PC-3 (cell line): Measurements from ENCODE around the gene SLC6A7. TPM values are rescaled to one million over a fixed set of nuclear protein-coding genes. Genes with fewer than 3 reads are reported as not detected.
A peak's percentile ranks its signal among the peaks of the same experiment; 100 is the strongest.

Experiments
- ATAC-seq: fragments of 200-7000 bp; cut with Tn5 transposase; 2 replicates; pipeline ENCODE4 v1.9.1; 2020; ENCODE audit warnings: mild to moderate bottlenecking, moderate library complexity
- BruUV-seq: library from RNA; stranded (reverse); fragments of 400-500 nt; replicated peaks from 2 replicates; lab custom pipeline; 2021; lab: Mats Ljungman, UMichigan
- CTCF ChIA-PET: fragments of 300-600 bp; sonication (Branson Sonifier 250); formaldehyde crosslinking; loops from one replicate; lab custom pipeline; 2022; ENCODE audit warnings: antibody characterized with exemption; lab: Charles Lee
- POLR2A ChIA-PET: fragments of 300-600 bp; sonication (Branson Sonifier 250); formaldehyde crosslinking; loops from one replicate; lab custom pipeline; 2022; ENCODE audit warnings: antibody characterized with exemption; ENCODE audit not compliant: unreplicated experiment; lab: Charles Lee
- DNase-seq: peaks from one replicate; pipeline ENCODE4 v3.0.0-alpha.2; 2015
- H2AFZ ChIP-seq: fragments of 300-600 bp; sonication (generic); 2 replicates; pipeline ENCODE4 v1.6.0; 2016; ENCODE audit warnings: antibody characterized with exemption, low read length
- H3F3A ChIP-seq: fragments of 300-600 bp; sonication (generic); one replicate; pipeline ENCODE4 v1.6.0; 2017; ENCODE audit warnings: antibody characterized with exemption, low read length, control low read depth, mild to moderate bottlenecking; ENCODE audit not compliant: unreplicated experiment
- H3K27ac ChIP-seq: fragments of 300-600 bp; sonication (generic); 2 replicates; pipeline ENCODE4 v1.5.1; 2016; ENCODE audit warnings: mild to moderate bottlenecking, low read length
- H3K27me3 ChIP-seq: fragments of 300-600 bp; sonication (generic); 2 replicates; pipeline ENCODE4 v1.6.1; 2016; ENCODE audit warnings: low read length, mixed read lengths
- H3K36me3 ChIP-seq: fragments of 300-600 bp; sonication (generic); 2 replicates; pipeline ENCODE4 v1.6.1; 2016; ENCODE audit warnings: low read depth, mixed run types, low read length, mixed read lengths
- H3K4me1 ChIP-seq: fragments of 300-600 bp; sonication (generic); 2 replicates; pipeline ENCODE4 v1.5.1; 2016; ENCODE audit warnings: low read length; ENCODE audit not compliant: insufficient read depth
- H3K4me2 ChIP-seq: fragments of 300-600 bp; sonication (generic); 2 replicates; pipeline ENCODE4 v1.6.0; 2016; ENCODE audit warnings: low read length
- H3K4me3 ChIP-seq: fragments of 300-600 bp; sonication (generic); 2 replicates; pipeline ENCODE4 v1.5.1; 2016; ENCODE audit warnings: mild to moderate bottlenecking, low read length, mixed read lengths
- H3K79me2 ChIP-seq: fragments of 300-600 bp; sonication (generic); 2 replicates; pipeline ENCODE4 v1.6.1; 2017; ENCODE audit warnings: low read length, mixed read lengths
- H3K9ac ChIP-seq: fragments of 300-600 bp; sonication (generic); 2 replicates; pipeline ENCODE4 v1.6.0; 2016; ENCODE audit warnings: mild to moderate bottlenecking, low read length
- H3K9me2 ChIP-seq: fragments of 300-600 bp; sonication (generic); replicated peaks from 2 replicates; pipeline ENCODE4 v1.6.1; 2016; ENCODE audit warnings: mixed run types, low read length, mixed read lengths
- H3K9me3 ChIP-seq: fragments of 300-600 bp; sonication (generic); 2 replicates; pipeline ENCODE4 v1.6.1; 2016; ENCODE audit warnings: low read length, mixed read lengths
- H4K20me1 ChIP-seq: fragments of 300-600 bp; sonication (generic); 2 replicates; pipeline ENCODE4 v1.6.1; 2016; ENCODE audit warnings: low read length, mixed read lengths
- EZH2 ChIP-seq: fragments of 300-600 bp; sonication (generic); IDR thresholded peaks from one replicate; pipeline ENCODE4 v1.6.1; 2017; ENCODE audit warnings: antibody characterized with exemption, mild to moderate bottlenecking, low read length; ENCODE audit not compliant: unreplicated experiment
- EZH2phosphoT487 ChIP-seq: fragments of 300-600 bp; sonication (generic); IDR thresholded peaks from 2 replicates; pipeline ENCODE4 v1.6.1; 2018; ENCODE audit warnings: mild to moderate bottlenecking, antibody characterized with exemption, low read length, borderline replicate concordance
- intact Hi-C: fragments of 100-400 bp; cut with micrococcal nuclease; formaldehyde crosslinking; loops from 2 replicates; pipeline ENCODE4 v1.9.0; 2023
- total RNA-seq: library from RNA; depleted of rRNA; stranded (reverse); fragments of >200 nt; gene quantifications from 2 replicates; pipeline ENCODE4 v1.2.3, GENCODE V29; 2014
- TF ChIP-seq, protein P1 (sequence below): fragments of 300-600 bp; sonication (generic); conservative IDR thresholded peaks from 2 replicates; pipeline ENCODE4 v1.5.1; 2017; ENCODE audit warnings: antibody characterized with exemption, low read depth, mild to moderate bottlenecking, low read length

SLC6A7 gene
- total RNA-seq, 1 experiment from 2014 or later = 0.29 TPM

DNA sequence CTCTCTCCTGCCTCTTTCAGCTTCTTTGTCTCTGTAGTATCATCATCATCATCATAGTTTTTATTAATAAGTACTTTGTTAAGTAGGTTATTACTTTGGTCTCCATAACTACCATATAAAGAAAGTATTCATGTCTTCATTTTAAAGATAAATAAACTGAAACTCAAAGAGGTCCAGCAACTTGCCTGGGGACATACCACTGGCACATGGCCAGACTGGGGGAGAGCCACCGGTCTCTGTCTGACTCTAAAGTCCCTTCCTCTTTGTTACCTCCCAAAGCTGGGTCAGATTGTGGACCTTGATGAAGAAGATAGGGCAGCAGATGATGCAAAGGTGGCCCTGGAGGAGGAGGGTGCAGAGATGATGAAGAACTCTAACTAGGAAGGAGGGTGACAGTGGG, 14.8 kb upstream of the SLC6A7 start:
- peaks cover 2% of the 10 kb centered on the region; the same call in 1 of the 2 replicates for H3K27me3 ChIP-seq
- BruUV-seq = no TSS peak

DNA sequence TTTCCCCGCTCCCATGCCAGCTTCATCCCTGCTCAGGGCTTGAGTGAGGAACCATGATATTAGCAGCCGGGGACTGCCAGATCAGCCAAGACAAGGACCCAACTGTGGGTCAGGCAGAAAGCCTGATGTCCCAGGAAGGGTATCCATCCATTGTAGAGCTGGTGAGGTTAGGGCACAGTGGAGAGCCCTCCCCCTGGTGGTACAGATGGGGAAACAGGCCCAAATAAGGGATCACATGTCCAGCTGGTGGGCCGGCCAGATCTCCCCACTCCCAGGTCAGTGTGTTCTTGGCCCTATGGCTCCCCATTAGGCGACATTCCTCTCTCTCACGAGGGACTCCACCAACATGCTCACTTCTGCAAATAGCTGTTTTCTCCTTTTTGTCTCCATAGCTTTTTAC, 14.3 kb upstream of the SLC6A7 start:
- Histone ChIP-seq H3K9me2 (no peaks in the 10 kb centered on the region), H3K27me3 (no peaks in the 10 kb centered on the region), H3K4me1 (no peaks in the 10 kb centered on the region), H2AFZ (no peak overlapping the region), H3K9ac (no peak overlapping the region), H3K79me2 (no peaks in the 10 kb centered on the region), H4K20me1 (no peaks in the 10 kb centered on the region), H3K9me3 (no peaks in the 10 kb centered on the region), H3K27ac (no peak overlapping the region), H3K4me2 (no peak overlapping the region), H3K4me3 (no peak overlapping the region), H3K36me3 (no peaks in the 10 kb centered on the region), H3F3A (no peaks in the 10 kb centered on the region)
- intact Hi-C loops = no loop called here
- peak; percentile 75 for ATAC-seq
- POLR2A ChIA-PET = no interaction called here
- CTCF ChIA-PET = interaction anchor here (0.6 to 0.8 kb wide), 2 partner anchors 14 to 39 kb away, joined by 3 to 4 read pairs; no protein-coding TSS in a partner anchor
- TF ChIP-seq, protein P1, sequence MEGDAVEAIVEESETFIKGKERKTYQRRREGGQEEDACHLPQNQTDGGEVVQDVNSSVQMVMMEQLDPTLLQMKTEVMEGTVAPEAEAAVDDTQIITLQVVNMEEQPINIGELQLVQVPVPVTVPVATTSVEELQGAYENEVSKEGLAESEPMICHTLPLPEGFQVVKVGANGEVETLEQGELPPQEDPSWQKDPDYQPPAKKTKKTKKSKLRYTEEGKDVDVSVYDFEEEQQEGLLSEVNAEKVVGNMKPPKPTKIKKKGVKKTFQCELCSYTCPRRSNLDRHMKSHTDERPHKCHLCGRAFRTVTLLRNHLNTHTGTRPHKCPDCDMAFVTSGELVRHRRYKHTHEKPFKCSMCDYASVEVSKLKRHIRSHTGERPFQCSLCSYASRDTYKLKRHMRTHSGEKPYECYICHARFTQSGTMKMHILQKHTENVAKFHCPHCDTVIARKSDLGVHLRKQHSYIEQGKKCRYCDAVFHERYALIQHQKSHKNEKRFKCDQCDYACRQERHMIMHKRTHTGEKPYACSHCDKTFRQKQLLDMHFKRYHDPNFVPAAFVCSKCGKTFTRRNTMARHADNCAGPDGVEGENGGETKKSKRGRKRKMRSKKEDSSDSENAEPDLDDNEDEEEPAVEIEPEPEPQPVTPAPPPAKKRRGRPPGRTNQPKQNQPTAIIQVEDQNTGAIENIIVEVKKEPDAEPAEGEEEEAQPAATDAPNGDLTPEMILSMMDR = peak; percentile 76
- no peak for TF ChIP-seq EZH2
- no TSS peak for BruUV-seq
- DNase-seq = peak; percentile 50

More for the DNA sequence above, 14.8 kb upstream of the SLC6A7 start:
- Histone ChIP-seq H3K9ac (no peak overlapping the region), H3K36me3 (no peaks in the 10 kb centered on the region), H4K20me1 (no peaks in the 10 kb centered on the region), H3K27ac (no peak overlapping the region), H3K9me2 (no peaks in the 10 kb centered on the region), H2AFZ (no peak overlapping the region), H3K4me2 (no peak overlapping the region), H3F3A (no peaks in the 10 kb centered on the region), H3K79me2 (no peaks in the 10 kb centered on the region), H3K9me3 (no peaks in the 10 kb centered on the region), H3K4me3 (no peak overlapping the region), H3K4me1 (no peaks in the 10 kb centered on the region)
- ChIA-PET POLR2A (no interaction called here), CTCF (interaction anchor here (0.8 kb wide), 1 partner anchor 13 kb away, joined by 4 read pairs; no protein-coding TSS in a partner anchor)
- no peak for DNase-seq
- ATAC-seq = no peak
- intact Hi-C loops = no loop called here
- TF ChIP-seq EZH2 (no peak), EZH2phosphoT487 (no peak)
- TF ChIP-seq, protein P1 = no peak

DNA sequence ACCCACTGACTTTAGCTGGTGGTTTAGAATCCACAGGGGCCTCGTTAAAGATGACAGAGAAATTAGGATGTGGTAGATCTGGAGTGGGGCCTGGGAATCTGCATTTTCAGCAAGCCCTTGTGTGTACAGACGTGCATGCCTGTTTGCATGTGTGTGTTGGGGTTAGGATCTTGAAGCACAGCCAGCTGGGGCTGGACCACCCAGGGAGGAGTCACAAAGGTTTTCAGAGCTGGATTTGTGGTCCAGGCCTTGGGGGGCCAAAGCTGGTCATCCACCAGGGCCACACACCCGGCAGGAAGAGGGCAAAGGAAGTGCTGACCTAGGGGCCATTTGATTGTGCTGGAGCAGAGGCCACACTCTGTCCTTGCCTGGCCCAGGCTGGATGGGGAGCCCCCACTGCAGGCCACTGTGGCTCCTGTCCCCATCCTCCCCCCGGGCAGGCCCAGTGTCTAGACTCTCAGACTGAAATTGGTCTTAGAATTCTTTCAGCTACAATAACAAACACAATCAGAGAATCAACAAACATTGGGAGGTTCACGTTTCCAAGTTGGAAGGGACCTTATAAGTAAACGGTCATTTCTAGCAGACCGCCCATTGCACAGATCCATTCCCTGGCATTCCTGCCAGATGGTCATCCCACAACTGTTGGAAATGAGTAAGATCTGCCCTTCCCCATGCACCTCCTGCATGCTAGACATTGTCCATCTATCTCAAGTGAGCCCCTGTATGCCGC, 13.0 kb upstream of the SLC6A7 start:
- no TSS peak for BruUV-seq
- no peaks in the 10 kb centered on the region for H4K20me1 ChIP-seq
- no peaks in the 10 kb centered on the region for H3K4me1 ChIP-seq
- CTCF ChIA-PET = no interaction called here
- ATAC-seq (no peak), DNase-seq (no peak)
- H3K27me3 ChIP-seq = no peaks in the 10 kb centered on the region
- H3K36me3 ChIP-seq = no peaks in the 10 kb centered on the region
- H3K4me3 ChIP-seq = no peak overlapping the region
- H2AFZ ChIP-seq = no peak overlapping the region
- POLR2A ChIA-PET = no interaction called here
- no peak overlapping the region for H3K27ac ChIP-seq
- no peaks in the 10 kb centered on the region for H3F3A ChIP-seq
- no peaks in the 10 kb centered on the region for H3K9me2 ChIP-seq
- no peaks in the 10 kb centered on the region for H3K9me3 ChIP-seq
- H3K9ac ChIP-seq = no peak overlapping the region
- intact Hi-C loops = no loop called here
- TF ChIP-seq, protein P1 = no peak
- TF ChIP-seq EZH2 (no peak), EZH2phosphoT487 (no peak)
- no peaks in the 10 kb centered on the region for H3K79me2 ChIP-seq
- no peak overlapping the region for H3K4me2 ChIP-seq
